Body of pancreas (tissue), 4 donors: ENCODE measurements around the gene TCF12. TPM values are rescaled to one million over a fixed set of nuclear protein-coding genes. Genes with fewer than 3 reads are reported as not detected.

ENCODE experiments used
- ATAC-seq: fragments of 150-250 bp; one replicate; pipeline ENCODE4 v1.9.1; 2016
- DNase-seq, 4 donors: peaks; one replicate each; pipeline ENCODE4 v3.0.0-alpha.2; 2019
- H3K27ac ChIP-seq, 4 donors: fragments of 200-600 bp; sonication (generic); 1 replicate in 3 of 4; 2 replicates in 1 of 4; pipeline versions ENCODE4 v1.5.1 to v1.6.1; 2016 to 2019; ENCODE audit warnings: mild to moderate bottlenecking in 1 of 4, mixed read lengths in 1 of 4, moderate library complexity in 1 of 4
- H3K27me3 ChIP-seq, 2 donors: fragments of 200-600 bp; sonication (generic); one replicate each; pipeline ENCODE4 v1.6.0; 2016; ENCODE audit warnings: mild to moderate bottlenecking in 1 of 2
- H3K36me3 ChIP-seq, 2 donors: fragments of 200-600 bp; sonication (generic); replicated peaks in 1 of 2; 2 replicates each; pipeline ENCODE4 v1.5.1; 2016; ENCODE audit warnings: low read depth in 2 of 2; ENCODE audit not compliant: insufficient read depth in 1 of 2
- H3K4me1 ChIP-seq: fragments of 200-600 bp; sonication (generic); one replicate; pipeline ENCODE4 v1.6.0; 2016
- H3K4me3 ChIP-seq, 2 donors: fragments of 200-600 bp; sonication (generic); 1 replicate in 1 of 2; 2 replicates in 1 of 2; pipeline ENCODE4 v1.5.1; 2016 to 2019
- H3K9me3 ChIP-seq, 3 donors: fragments of 200-600 bp; sonication (generic); 1 replicate in 2 of 3; 2 replicates in 1 of 3; pipeline ENCODE4 v1.5.1; 2016
- CTCF ChIP-seq, 7 experiments: fragments of 450-650 bp in 4 of 7; fragments of 200-600 bp in 3 of 7; sonication (generic) in 3 of 7; IDR thresholded peaks; one replicate each; pipeline ENCODE4 v1.5.1; 2016 to 2019; ENCODE audit warnings: antibody characterized with exemption in 7 of 7
- POLR2A ChIP-seq, 3 donors: fragments of 450-650 bp; IDR thresholded peaks; one replicate each; pipeline ENCODE4 v1.6.1; 2016; ENCODE audit warnings: antibody characterized with exemption in 3 of 3, mild to moderate bottlenecking in 2 of 3
- whole genome bisulfite sequencing, 2 donors: methylation state at CpG; one replicate each; pipeline ENCODE4 v1.1.5; 2017; 5-methylcytosine and 5-hydroxymethylcytosine counted together
- intact Hi-C: fragments of 100-400 bp; cut with DNase I; formaldehyde crosslinking; loops from one replicate; pipeline ENCODE4 v1.15.1; 2023
- total RNA-seq, 2 donors: library from RNA; depleted of rRNA; stranded (reverse); fragments of >200 nt; gene quantifications; one replicate each; pipeline ENCODE4 v1.1.0, GENCODE V29; 2016

Gene TCF12
- total RNA-seq, 2 donors from 2014 or later, result 27.2 to 49.4 TPM

GRCh38 chr15:56892659-56893363 lies 25.6 kb upstream of the TCF12 start:
- DNase-seq (no peak), ATAC-seq (no peak)

GRCh38 chr15:56893364-56893678 lies 25.1 kb upstream of the TCF12 start:
- 82 to 83% methylated on average over 1 of the region's 1 CpG for WGBS, 2 donors
- Histone ChIP-seq H3K9me3 (no peaks in the 10 kb centered on the region), H3K27ac (no peak overlapping the region), H3K4me1 (peaks cover 3% of the 10 kb centered on the region), H3K36me3 (no peaks in the 10 kb centered on the region), H3K4me3 (no peak overlapping the region), H3K27me3 (no peaks in the 10 kb centered on the region)
- ATAC-seq, result no peak
- intact Hi-C loops, result no loop called here
- TF ChIP-seq CTCF (IDR thresholded peaks at IDR 0.05) (no peak), POLR2A (IDR thresholded peaks at IDR 0.05) (no peak)
- no peak for DNase-seq

More at GRCh38 chr15:56892659-56893363, 25.6 kb upstream of the TCF12 start:
- intact Hi-C loops, result no loop called here
- peaks cover 8% of the 10 kb centered on the region for H3K4me1 ChIP-seq
- H3K4me3 ChIP-seq, result no peak overlapping the region
- H3K36me3 ChIP-seq, result no peaks in the 10 kb centered on the region
- no peak overlapping the region for H3K27ac ChIP-seq
- H3K9me3 ChIP-seq, result no peaks in the 10 kb centered on the region
- 95 to 98% methylated on average over 2 of the region's 2 CpGs for WGBS, 2 donors
- no peaks in the 10 kb centered on the region for H3K27me3 ChIP-seq
- no peak for TF ChIP-seq POLR2A (IDR thresholded peaks at IDR 0.05)
- TF ChIP-seq CTCF (IDR thresholded peaks at IDR 0.05), result no peak

GRCh38 chr15:56894601-56895000 lies 23.8 kb upstream of the TCF12 start:
- no peaks in the 10 kb centered on the region for H3K4me1 ChIP-seq
- intact Hi-C loops, result no loop called here
- DNase-seq (no peak), ATAC-seq (no peak)
- TF ChIP-seq POLR2A (IDR thresholded peaks at IDR 0.05), result no peak
- TF ChIP-seq CTCF (IDR thresholded peaks at IDR 0.05), result no peak
- no peak overlapping the region for H3K27ac ChIP-seq
- H3K9me3 ChIP-seq, result no peaks in the 10 kb centered on the region
- 93 to 95% methylated on average over 3 of the region's 3 CpGs for WGBS, 2 donors
- no peaks in the 10 kb centered on the region for H3K27me3 ChIP-seq
- no peak overlapping the region for H3K4me3 ChIP-seq
- no peaks in the 10 kb centered on the region for H3K36me3 ChIP-seq

- Histone ChIP-seq H3K27ac (no peak overlapping the region), H3K36me3 (no peaks in the 10 kb centered on the region), H3K4me1 (no peaks in the 10 kb centered on the region), H3K27me3 (no peaks in the 10 kb centered on the region), H3K4me3 (no peak overlapping the region), H3K9me3 (no peaks in the 10 kb centered on the region)
- no peak for ATAC-seq
- WGBS, 2 donors, result 76 to 100% methylated on average over 1 to 2 of the region's 2 CpGs
- DNase-seq, result no peak
- intact Hi-C loops, result no loop called here
- TF ChIP-seq POLR2A (IDR thresholded peaks at IDR 0.05), result no peak
- TF ChIP-seq CTCF (IDR thresholded peaks at IDR 0.05), result no peak
Observed at GRCh38 chr15:56901931-56902330, 16.5 kb upstream of the TCF12 start.

GRCh38 chr15:56906766-56907165 lies 11.7 kb upstream of the TCF12 start:
- Histone ChIP-seq H3K9me3 (no peaks in the 10 kb centered on the region), H3K4me1 (no peaks in the 10 kb centered on the region), H3K4me3 (no peak overlapping the region), H3K27me3 (no peaks in the 10 kb centered on the region), H3K36me3 (no peaks in the 10 kb centered on the region), H3K27ac (no peak overlapping the region)
- ATAC-seq, result no peak
- TF ChIP-seq CTCF (IDR thresholded peaks at IDR 0.05) (no peak), POLR2A (IDR thresholded peaks at IDR 0.05) (no peak)
- WGBS, 2 donors, result 50 to 75% methylated on average over 1 of the region's 1 CpG
- no peak for DNase-seq
- intact Hi-C loops, result no loop called here
